ENCODE measurements around the gene PCAT7.

DNA sequence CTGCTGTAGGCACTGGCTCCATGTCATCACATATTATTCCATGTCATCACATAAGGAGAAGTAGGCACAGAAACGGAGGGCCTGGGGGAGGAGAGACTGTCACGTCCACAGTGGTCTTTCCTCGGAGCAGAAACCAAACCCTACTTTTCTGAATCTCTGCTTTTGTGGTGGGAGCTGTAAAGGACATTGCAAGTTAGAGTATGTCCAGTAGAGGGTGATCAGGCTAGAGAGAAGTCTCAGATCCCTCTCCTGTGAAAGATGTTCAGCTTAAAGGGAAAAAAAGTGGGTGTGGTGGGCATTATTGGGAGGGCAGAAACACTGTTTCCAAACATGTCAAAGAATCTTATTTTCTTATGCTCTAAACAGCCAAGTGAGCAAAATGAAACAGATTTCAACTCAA is 58.1 kb downstream of the PCAT7 start:
- TF ChIP-seq, protein P1, sequence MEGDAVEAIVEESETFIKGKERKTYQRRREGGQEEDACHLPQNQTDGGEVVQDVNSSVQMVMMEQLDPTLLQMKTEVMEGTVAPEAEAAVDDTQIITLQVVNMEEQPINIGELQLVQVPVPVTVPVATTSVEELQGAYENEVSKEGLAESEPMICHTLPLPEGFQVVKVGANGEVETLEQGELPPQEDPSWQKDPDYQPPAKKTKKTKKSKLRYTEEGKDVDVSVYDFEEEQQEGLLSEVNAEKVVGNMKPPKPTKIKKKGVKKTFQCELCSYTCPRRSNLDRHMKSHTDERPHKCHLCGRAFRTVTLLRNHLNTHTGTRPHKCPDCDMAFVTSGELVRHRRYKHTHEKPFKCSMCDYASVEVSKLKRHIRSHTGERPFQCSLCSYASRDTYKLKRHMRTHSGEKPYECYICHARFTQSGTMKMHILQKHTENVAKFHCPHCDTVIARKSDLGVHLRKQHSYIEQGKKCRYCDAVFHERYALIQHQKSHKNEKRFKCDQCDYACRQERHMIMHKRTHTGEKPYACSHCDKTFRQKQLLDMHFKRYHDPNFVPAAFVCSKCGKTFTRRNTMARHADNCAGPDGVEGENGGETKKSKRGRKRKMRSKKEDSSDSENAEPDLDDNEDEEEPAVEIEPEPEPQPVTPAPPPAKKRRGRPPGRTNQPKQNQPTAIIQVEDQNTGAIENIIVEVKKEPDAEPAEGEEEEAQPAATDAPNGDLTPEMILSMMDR (IDR thresholded peaks at IDR 0.05; ENCODE audit: extremely low read depth in 1 of 2, insufficient read depth in 1 of 2, low read depth in 1 of 2, low read length in 2 of 2): no peak
- TF ChIP-seq EZH2 (IDR thresholded peaks at IDR 0.05; ENCODE audit: borderline replicate concordance, low read depth, low read length, severe bottlenecking) (no peak), POLR2A (IDR thresholded peaks at IDR 0.05; ENCODE audit: low read depth, low read length) (no peak), POLR2AphosphoS5 (IDR thresholded peaks at IDR 0.05; ENCODE audit: insufficient read depth, low read depth, low read length) (no peak), JUN (IDR thresholded peaks at IDR 0.05; ENCODE audit: borderline replicate concordance, insufficient read depth, insufficient read length, low read depth) (no peak), MYC (IDR thresholded peaks at IDR 0.05; ENCODE audit: low read depth, low read length) (no peak), FOS (IDR thresholded peaks at IDR 0.05; ENCODE audit: borderline replicate concordance, insufficient read depth, low read length) (no peak)
- TF ChIP-seq, protein P2, sequence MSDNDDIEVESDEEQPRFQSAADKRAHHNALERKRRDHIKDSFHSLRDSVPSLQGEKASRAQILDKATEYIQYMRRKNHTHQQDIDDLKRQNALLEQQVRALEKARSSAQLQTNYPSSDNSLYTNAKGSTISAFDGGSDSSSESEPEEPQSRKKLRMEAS (IDR thresholded peaks at IDR 0.05; ENCODE audit: insufficient read depth, insufficient read length): no peak
